H9 (cell line): Measurements from ENCODE around the gene BMPR1A. TPM values are rescaled to one million over a fixed set of nuclear protein-coding genes. Genes with fewer than 3 reads are reported as not detected.

Source experiments
- DNase-seq: peaks from one replicate; pipeline ENCODE4 v3.0.0-alpha.2; 2017
- H2AFZ ChIP-seq: one replicate; pipeline ENCODE4 v1.6.1; 2013; ENCODE audit warnings: mild to moderate bottlenecking, low read length, control low read depth, moderate library complexity
- H2AK5ac ChIP-seq: 2 replicates; pipeline ENCODE4 v1.6.1; 2013; ENCODE audit warnings: low read length, control low read depth, mixed read lengths; ENCODE audit not compliant: insufficient read length
- H2BK120ac ChIP-seq: one replicate; pipeline ENCODE4 v1.6.1; 2013; ENCODE audit warnings: low read depth, mild to moderate bottlenecking, low read length, control low read depth, inconsistent platforms; ENCODE audit not compliant: poor library complexity, severe bottlenecking
- H2BK12ac ChIP-seq: 2 replicates; pipeline ENCODE4 v1.6.1; 2013; ENCODE audit warnings: low read length, control low read depth, mixed read lengths, low read depth; ENCODE audit not compliant: insufficient read length
- H2BK15ac ChIP-seq: 2 replicates; pipeline ENCODE4 v1.6.1; 2013; ENCODE audit warnings: low read depth, low read length, control low read depth
- H2BK20ac ChIP-seq: one replicate; pipeline ENCODE4 v1.6.1; 2013; ENCODE audit warnings: low read depth, mild to moderate bottlenecking, low read length, control low read depth, inconsistent platforms; ENCODE audit not compliant: poor library complexity, severe bottlenecking
- H2BK5ac ChIP-seq: 2 replicates; pipeline ENCODE4 v1.6.1; 2013; ENCODE audit warnings: low read length, control low read depth, mixed read lengths; ENCODE audit not compliant: insufficient read length
- H3K14ac ChIP-seq: 2 replicates; pipeline ENCODE4 v1.6.1; 2013; ENCODE audit warnings: low read length, control low read depth; ENCODE audit not compliant: insufficient read depth
- H3K18ac ChIP-seq: 2 replicates; pipeline ENCODE4 v1.6.1; 2013; ENCODE audit warnings: low read depth, mild to moderate bottlenecking, mixed read lengths, low read length, control low read depth; ENCODE audit not compliant: insufficient read length
- H3K23ac ChIP-seq: 2 replicates; pipeline ENCODE4 v1.6.1; 2013; ENCODE audit warnings: low read length, control low read depth, mixed read lengths, low read depth; ENCODE audit not compliant: insufficient read length
- H3K23me2 ChIP-seq: 2 replicates; pipeline ENCODE4 v1.6.1; 2013; ENCODE audit warnings: low read depth, mild to moderate bottlenecking, mixed read lengths, low read length, control low read depth; ENCODE audit not compliant: insufficient read length, poor library complexity, severe bottlenecking
- H3K27ac ChIP-seq: 2 replicates; pipeline ENCODE4 v1.5.1; 2013; ENCODE audit warnings: low read length, control low read depth, mixed read lengths, low read depth; ENCODE audit not compliant: insufficient read length
- H3K27me3 ChIP-seq: 2 replicates; pipeline ENCODE4 v1.6.1; 2013; ENCODE audit warnings: low read length, control low read depth, inconsistent platforms; ENCODE audit not compliant: insufficient read depth
- H3K4ac ChIP-seq: 2 replicates; pipeline ENCODE4 v1.6.1; 2013; ENCODE audit warnings: low read depth, mild to moderate bottlenecking, control low read depth, inconsistent platforms, low read length, moderate library complexity
- H3K4me1 ChIP-seq: 2 replicates; pipeline ENCODE4 v1.6.1; 2013; ENCODE audit warnings: low read length, control low read depth, inconsistent platforms; ENCODE audit not compliant: insufficient read depth
- H3K4me2 ChIP-seq: 2 replicates; pipeline ENCODE4 v1.6.1; 2013; ENCODE audit warnings: low read length, control low read depth, mixed read lengths; ENCODE audit not compliant: insufficient read length, insufficient read depth
- H3K56ac ChIP-seq: 2 replicates; pipeline ENCODE4 v1.6.1; 2013; ENCODE audit warnings: low read depth, mild to moderate bottlenecking, mixed read lengths, low read length, control low read depth; ENCODE audit not compliant: insufficient read length
- H3K79me1 ChIP-seq: 2 replicates; pipeline ENCODE4 v1.6.1; 2013; ENCODE audit warnings: low read depth, mild to moderate bottlenecking, moderate library complexity, low read length, control low read depth, inconsistent platforms; ENCODE audit not compliant: insufficient read depth, poor library complexity, severe bottlenecking
- H3K79me2 ChIP-seq: 2 replicates; pipeline ENCODE4 v1.6.1; 2013; ENCODE audit warnings: low read length, control low read depth, inconsistent platforms; ENCODE audit not compliant: insufficient read depth
- H3K9ac ChIP-seq: 2 replicates; pipeline ENCODE4 v1.6.1; 2013; ENCODE audit warnings: low read length, control low read depth, mixed read lengths; ENCODE audit not compliant: insufficient read length; ENCODE audit errors: extremely low read depth
- H3K9me3 ChIP-seq: one replicate; pipeline ENCODE4 v1.6.1; 2013; ENCODE audit warnings: low read depth, low read length, inconsistent platforms; ENCODE audit not compliant: control insufficient read depth
- H3T11ph ChIP-seq: one replicate; pipeline ENCODE4 v1.6.1; 2013; ENCODE audit warnings: mild to moderate bottlenecking, low read length, control low read depth, inconsistent platforms
- H4K20me1 ChIP-seq: one replicate; pipeline ENCODE4 v1.6.1; 2013; ENCODE audit not compliant: control insufficient read depth, insufficient read length, insufficient read depth
- H4K5ac ChIP-seq: 2 replicates; pipeline ENCODE4 v1.6.1; 2013; ENCODE audit warnings: low read depth, mild to moderate bottlenecking, mixed read lengths, low read length, control low read depth; ENCODE audit not compliant: insufficient read length
- H4K8ac ChIP-seq: replicated peaks from 2 replicates; pipeline ENCODE4 v1.6.1; 2013; ENCODE audit warnings: low read length, control low read depth, mixed read lengths, low read depth; ENCODE audit not compliant: insufficient read length
- H4K91ac ChIP-seq: 2 replicates; pipeline ENCODE4 v1.6.1; 2013; ENCODE audit warnings: low read depth, mild to moderate bottlenecking, moderate library complexity, mixed read lengths, low read length, control low read depth; ENCODE audit not compliant: insufficient read length
- H3K27ac Mint-ChIP-seq, 3 experiments: 2 replicates in 2 of 3; 3 replicates in 1 of 3; pipeline ENCODE4 v1.8.0; 2020 to 2021; ENCODE audit warnings: mixed read lengths in 3 of 3, mild to moderate bottlenecking in 1 of 3, moderate library complexity in 1 of 3
- H3K27me3 Mint-ChIP-seq: 2 replicates; pipeline ENCODE4 v1.8.0; 2021; ENCODE audit warnings: low read depth, mild to moderate bottlenecking, moderate library complexity, mixed read lengths
- H3K36me3 Mint-ChIP-seq, 3 experiments: 2 replicates in 2 of 3; 3 replicates in 1 of 3; pipeline ENCODE4 v1.8.0; 2020 to 2021; ENCODE audit warnings: low read depth in 3 of 3, mixed read lengths in 3 of 3; ENCODE audit not compliant: insufficient read depth in 1 of 3
- H3K4me1 Mint-ChIP-seq, 2 experiments: 2 replicates each; pipeline ENCODE4 v1.8.0; 2020; ENCODE audit warnings: mixed read lengths in 2 of 2
- H3K4me3 Mint-ChIP-seq, 2 experiments: 2 replicates in 1 of 2; 3 replicates in 1 of 2; pipeline ENCODE4 v1.8.0; 2020 to 2021; ENCODE audit warnings: mild to moderate bottlenecking in 2 of 2, mixed read lengths in 2 of 2, moderate library complexity in 1 of 2
- H3K9me3 Mint-ChIP-seq, 2 experiments: 2 replicates in 1 of 2; 3 replicates in 1 of 2; pipeline ENCODE4 v1.8.0; 2020; ENCODE audit warnings: mild to moderate bottlenecking in 2 of 2, mixed read lengths in 2 of 2, moderate library complexity in 1 of 2
- WGBS: extraction: QIAGEN DNeasy Blood & Tissue Kit; methylation state at CpG from one replicate; pipeline ENCODE4 v1.1.7; 2013; ENCODE audit warnings: missing lambda C conversion rate, low lambda C conversion rate, mixed read lengths; ENCODE audit not compliant: insufficient read length; ENCODE audit errors: extremely low coverage; 5-methylcytosine and 5-hydroxymethylcytosine counted together
- total RNA-seq: library from RNA; stranded (reverse); gene quantifications from 2 replicates; pipeline ENCODE4 v1.2.1, GENCODE V29; 2021
- TF ChIP-seq, protein P1 (sequence below): fragments of 200-600 bp; sonication (generic); conservative IDR thresholded peaks from 3 replicates; pipeline ENCODE4 v1.8.0; 2021; ENCODE audit warnings: antibody characterized with exemption, mild to moderate bottlenecking

BMPR1A gene
- total RNA-seq, 1 experiment from 2014 or later: 138 TPM

DNA sequence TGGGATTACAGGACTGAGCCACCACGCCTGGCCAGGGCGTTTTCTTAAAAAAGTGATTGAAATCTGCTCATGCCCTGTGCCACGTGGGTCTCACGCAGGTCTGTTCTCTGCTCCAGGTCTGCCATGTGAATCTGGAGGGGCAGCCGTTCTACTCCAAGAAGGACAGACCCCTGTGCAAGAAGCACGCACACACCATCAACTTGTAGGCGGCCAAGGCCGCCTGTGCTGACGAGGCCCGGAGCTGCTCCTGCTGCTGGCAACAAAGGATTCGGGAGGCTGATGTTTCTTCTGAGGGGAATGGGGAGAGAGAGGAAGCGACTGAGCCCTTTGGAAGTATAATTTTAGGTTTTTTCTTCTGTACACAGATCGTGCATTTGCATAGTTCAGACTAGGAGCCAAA lies 23.6 kb upstream of the BMPR1A start:
- Mint-ChIP-seq H3K4me1 (peaks cover 10 to 22% of the 10 kb centered on the region in 2 experiments), H3K9me3 (no peaks in the 10 kb centered on the region), H3K4me3 (no peak overlapping the region), H3K27me3 (peaks cover 6% of the 10 kb centered on the region; the same call in 1 of the 2 replicates), H3K27ac (no peak overlapping the region), H3K36me3 (no peaks in the 10 kb centered on the region)
- H3K23ac ChIP-seq: no peak overlapping the region
- H3K27me3 ChIP-seq: no peaks in the 10 kb centered on the region
- H4K8ac ChIP-seq: no peak overlapping the region
- H4K20me1 ChIP-seq: no peaks in the 10 kb centered on the region
- TF ChIP-seq, protein P1, sequence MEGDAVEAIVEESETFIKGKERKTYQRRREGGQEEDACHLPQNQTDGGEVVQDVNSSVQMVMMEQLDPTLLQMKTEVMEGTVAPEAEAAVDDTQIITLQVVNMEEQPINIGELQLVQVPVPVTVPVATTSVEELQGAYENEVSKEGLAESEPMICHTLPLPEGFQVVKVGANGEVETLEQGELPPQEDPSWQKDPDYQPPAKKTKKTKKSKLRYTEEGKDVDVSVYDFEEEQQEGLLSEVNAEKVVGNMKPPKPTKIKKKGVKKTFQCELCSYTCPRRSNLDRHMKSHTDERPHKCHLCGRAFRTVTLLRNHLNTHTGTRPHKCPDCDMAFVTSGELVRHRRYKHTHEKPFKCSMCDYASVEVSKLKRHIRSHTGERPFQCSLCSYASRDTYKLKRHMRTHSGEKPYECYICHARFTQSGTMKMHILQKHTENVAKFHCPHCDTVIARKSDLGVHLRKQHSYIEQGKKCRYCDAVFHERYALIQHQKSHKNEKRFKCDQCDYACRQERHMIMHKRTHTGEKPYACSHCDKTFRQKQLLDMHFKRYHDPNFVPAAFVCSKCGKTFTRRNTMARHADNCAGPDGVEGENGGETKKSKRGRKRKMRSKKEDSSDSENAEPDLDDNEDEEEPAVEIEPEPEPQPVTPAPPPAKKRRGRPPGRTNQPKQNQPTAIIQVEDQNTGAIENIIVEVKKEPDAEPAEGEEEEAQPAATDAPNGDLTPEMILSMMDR: no peak
- no peaks in the 10 kb centered on the region for H3K9me3 ChIP-seq
- no peak overlapping the region for H3K14ac ChIP-seq
- H2BK20ac ChIP-seq: no peak overlapping the region
- no peak overlapping the region for H3K4ac ChIP-seq
- no peak overlapping the region for H3K56ac ChIP-seq
- no peaks in the 10 kb centered on the region for H3K79me2 ChIP-seq
- no peaks in the 10 kb centered on the region for H3K23me2 ChIP-seq
- H2AK5ac ChIP-seq: no peak overlapping the region
- no peak overlapping the region for H3K27ac ChIP-seq
- H3K4me2 ChIP-seq: no peak overlapping the region
- H3K9ac ChIP-seq: no peak overlapping the region
- H2BK5ac ChIP-seq: no peak overlapping the region
- DNase-seq: no peak
- no peak overlapping the region for H4K91ac ChIP-seq
- no peak overlapping the region for H2BK120ac ChIP-seq
- H2AFZ ChIP-seq: no peak overlapping the region
- no peak overlapping the region for H2BK15ac ChIP-seq
- no peak overlapping the region for H4K5ac ChIP-seq
- H3T11ph ChIP-seq: no peak overlapping the region
- no peak overlapping the region for H2BK12ac ChIP-seq
- H3K79me1 ChIP-seq: no peaks in the 10 kb centered on the region
- peaks cover 2% of the 10 kb centered on the region; the same call in 1 of the 2 replicates for H3K4me1 ChIP-seq
- no CpG with 5 or more reads among the region's 13 CpGs for WGBS
- no peak overlapping the region for H3K18ac ChIP-seq
